GM15510 (cell line): ENCODE measurements around the gene CARD11.

Experiments used
- POLR2A ChIP-seq: IDR thresholded peaks from 3 replicates; pipeline ENCODE4 v1.6.1; 2011; ENCODE audit warnings: borderline replicate concordance; ENCODE audit not compliant: insufficient read length; ENCODE audit errors: extremely low read depth

The CARD11 gene

GRCh38 chr7:3010161-3010560 lies 33.5 kb downstream of the CARD11 start:
- TF ChIP-seq POLR2A, result no peak

- TF ChIP-seq POLR2A, result no peak
These were observed 34.6 kb downstream of the CARD11 start for GRCh38 chr7:3009086-3009485.

GRCh38 chr7:3008386-3008785 lies 35.3 kb downstream of the CARD11 start:
- no peak for TF ChIP-seq POLR2A

- no peak for TF ChIP-seq POLR2A
These were observed 36.0 kb downstream of the CARD11 start for GRCh38 chr7:3007696-3008095.

- TF ChIP-seq POLR2A, result no peak
These were observed 38.4 kb downstream of the CARD11 start for GRCh38 chr7:3005257-3005656.

GRCh38 chr7:3003936-3004335 lies 39.7 kb downstream of the CARD11 start:
- no peak for TF ChIP-seq POLR2A

GRCh38 chr7:3002631-3003030 lies 41.0 kb downstream of the CARD11 start:
- no peak for TF ChIP-seq POLR2A

GRCh38 chr7:3000566-3000965 lies 43.1 kb downstream of the CARD11 start:
- TF ChIP-seq POLR2A, result no peak

GRCh38 chr7:2999078-2999500 lies 44.6 kb downstream of the CARD11 start:
- no peak for TF ChIP-seq POLR2A

GRCh38 chr7:2997014-2997413 lies 46.7 kb downstream of the CARD11 start:
- no peak for TF ChIP-seq POLR2A

- TF ChIP-seq POLR2A, result no peak
These were observed 47.5 kb downstream of the CARD11 start for GRCh38 chr7:2996141-2996540.

- no peak for TF ChIP-seq POLR2A
These were observed 49.8 kb downstream of the CARD11 start for GRCh38 chr7:2993868-2994267.

- no peak for TF ChIP-seq POLR2A
These were observed 50.3 kb downstream of the CARD11 start for GRCh38 chr7:2993396-2993795.

- no peak for TF ChIP-seq POLR2A
These were observed 52.7 kb downstream of the CARD11 start for GRCh38 chr7:2990949-2991470.

- TF ChIP-seq POLR2A, result no peak
These were observed 57.1 kb downstream of the CARD11 start for GRCh38 chr7:2986561-2986960.

- no peak for TF ChIP-seq POLR2A
These were observed 57.8 kb downstream of the CARD11 start for GRCh38 chr7:2985866-2986265.

GRCh38 chr7:2984091-2984490 lies 59.6 kb downstream of the CARD11 start:
- no peak for TF ChIP-seq POLR2A

- no peak for TF ChIP-seq POLR2A
These were observed 60.1 kb downstream of the CARD11 start for GRCh38 chr7:2983586-2983985.

- no peak for TF ChIP-seq POLR2A
These were observed 60.8 kb downstream of the CARD11 start for GRCh38 chr7:2982831-2983230.
